Heart left ventricle (tissue), 16 donors: Measurements from ENCODE around the gene SLC2A5. TPM values are rescaled to one million over a fixed set of nuclear protein-coding genes. Genes with fewer than 3 reads are reported as not detected.

Experiments
- ATAC-seq, 4 donors: fragments of 200-7000 bp; cut with Tn5 transposase; one replicate each; pipeline ENCODE4 v1.9.1; 2020 to 2022; ENCODE audit warnings: moderate library complexity in 4 of 4, mild to moderate bottlenecking in 3 of 4, moderate number of reproducible peaks in 1 of 4
- DNase-seq, 5 donors: peaks; one replicate each; pipeline ENCODE4 v3.0.0-alpha.2; 2020
- H3K27ac ChIP-seq, 12 donors: fragments of 200-600 bp; sonication (generic) in 4 of 12; one replicate each; pipeline versions ENCODE4 v1.5.0 to v1.8.0; 2016 to 2022; ENCODE audit warnings: mild to moderate bottlenecking in 2 of 12
- H3K27me3 ChIP-seq, 9 donors: fragments of 200-600 bp; sonication (generic) in 2 of 9; one replicate each; pipeline versions ENCODE4 v1.5.1 to v1.8.0; 2016 to 2022; ENCODE audit warnings: mild to moderate bottlenecking in 3 of 9
- H3K36me3 ChIP-seq, 9 donors: fragments of 200-600 bp; sonication (generic) in 2 of 9; one replicate each; pipeline versions ENCODE4 v1.5.0 to v1.8.0; 2018 to 2022; ENCODE audit warnings: mild to moderate bottlenecking in 2 of 9
- H3K4me1 ChIP-seq, 12 donors: fragments of 200-600 bp; sonication (generic) in 4 of 12; one replicate each; pipeline versions ENCODE4 v1.5.0 to v1.8.0; 2016 to 2022; ENCODE audit warnings: mild to moderate bottlenecking in 3 of 12
- H3K4me3 ChIP-seq, 12 donors: fragments of 200-600 bp; sonication (generic) in 4 of 12; one replicate each; pipeline versions ENCODE4 v1.5.0 to v1.8.0; 2017 to 2022; ENCODE audit warnings: mild to moderate bottlenecking in 9 of 12, moderate library complexity in 4 of 12
- H3K9me3 ChIP-seq, 12 donors: fragments of 200-600 bp; sonication (generic) in 4 of 12; one replicate each; pipeline versions ENCODE4 v1.5.0 to v1.8.0; 2016 to 2022; ENCODE audit warnings: mild to moderate bottlenecking in 1 of 12
- CTCF ChIP-seq, 12 donors: fragments of 200-600 bp; sonication (generic) in 4 of 12; IDR thresholded peaks; one replicate each; pipeline versions ENCODE4 v1.5.0 to v1.8.0; 2018 to 2022; ENCODE audit warnings: antibody characterized with exemption in 12 of 12, mild to moderate bottlenecking in 5 of 12
- POLR2A ChIP-seq, 2 donors: fragments of 450-650 bp; IDR thresholded peaks; one replicate each; pipeline ENCODE4 v1.6.1; 2017; ENCODE audit warnings: antibody characterized with exemption in 2 of 2, mild to moderate bottlenecking in 2 of 2, moderate library complexity in 2 of 2
- WGBS, 4 donors: extraction: QIAGEN DNeasy Blood & Tissue Kit in 2 of 4; methylation state at CpG; one replicate each; pipeline versions ENCODE4 v1.1.5 to v1.1.7; 2013 to 2018; 5-methylcytosine and 5-hydroxymethylcytosine counted together
- intact Hi-C, 10 donors: fragments of 100-400 bp; cut with DNase I; formaldehyde crosslinking; loops; one replicate each; pipeline versions ENCODE4 v1.11.1 to v1.14.2; 2022
- polyA plus RNA-seq, 2 donors: library from polyadenylated mRNA; stranded (reverse); fragments of 200-250 nt; gene quantifications; one replicate each; pipeline ENCODE4 v1.2.3, GENCODE V29; 2013
- total RNA-seq, 9 donors: library from RNA; depleted of rRNA in 2 of 9; stranded (reverse); fragments of >200 nt in 2 of 9; fragmentation: NEBNext Ultra II Directional in 3 of 9; extraction: Animal tissue kit (Norgen Biotek cat#: 25700) in 3 of 9; gene quantifications; one replicate each; pipeline versions ENCODE4 v1.1.0 to v1.2.4, GENCODE V29; 2016 to 2023
- donor health status: ischemic (EF 13 %, LVEDD 7.1; RV severe dilation, severe dysfunction).
- donor health status: healthy with polysubstance abuse.
- donor health status: DM: no; HTN: yes; CAD: no.
- donor health status: DM: no; HTN: no; CAD: no.
- donor health status: ischemic (EF 25% LVEDD 6.9; RV normal size, moderate dysfunction).
- donor health status: ischemic (EF 25% LVEDD 5.7; RV mildly dilated, moderate dysfunction).
- donor health status: healthy.
- donor health status: DM: yes; HTN: yes; CAD: no.
- donor health status: ischemic (EF 35%, LVEDD 5.7; RV mildly dilated, moderate dysfunction).
- donor health status: nonischemic (EF 11% LVEDD 7.7; RV severe dilation, severe dysfunction).
- donor health status: DM: yes; HTN: yes; CAD: no.
- donor health status: PGD.
- donor health status: ischemic (EF 29% LVEDD 5.4; RV normal size, mild dysfunction).
- donor health status: nonischemic (EF 23%, LVEDD 6.1; RV moderate dilation, normal function).

The SLC2A5 gene
- total and polyA plus RNA-seq, 11 donors: 0.86 to 15.8 (median 2.3) TPM

- intact Hi-C loops: no loop called here
- H3K27ac ChIP-seq: peak overlapping the region in 1 of 12 donors; percentile 31
- 83 to 92% (median 89%) methylated on average over 5 of the region's 5 CpGs for WGBS, 4 donors
Measured at GRCh38 chr1:9062846-9063245, 6.6 kb downstream of the SLC2A5 start.

GRCh38 chr1:9062021-9062471, 7.4 kb downstream of the SLC2A5 start:
- Histone ChIP-seq H3K4me3 (no peak overlapping the region), H3K9me3 (no peaks in the 10 kb centered on the region), H3K27ac (peak overlapping the region in 2 of 12 donors; percentile 31 to 46), H3K36me3 (no peaks in the 10 kb centered on the region), H3K27me3 (no peaks in the 10 kb centered on the region), H3K4me1 (peaks cover 0 to 45% (median 21%) of the 10 kb centered on the region in 12 donors)
- no peak for ATAC-seq
- intact Hi-C loops: no loop called here
- DNase-seq: no peak
- 70 to 90% (median 81%) methylated on average over 7 of the region's 7 CpGs for WGBS, 4 donors
- TF ChIP-seq POLR2A (IDR thresholded peaks at IDR 0.05) (no peak), CTCF (IDR thresholded peaks at IDR 0.05) (no peak)

More at GRCh38 chr1:9062846-9063245, 6.6 kb downstream of the SLC2A5 start:
- ATAC-seq: no peak
- H3K4me3 ChIP-seq: no peak overlapping the region
- DNase-seq: no peak
- no peaks in the 10 kb centered on the region for H3K27me3 ChIP-seq
- H3K36me3 ChIP-seq: no peaks in the 10 kb centered on the region
- peaks cover 0 to 53% (median 21%) of the 10 kb centered on the region in 12 donors for H3K4me1 ChIP-seq
- TF ChIP-seq CTCF (IDR thresholded peaks at IDR 0.05) (no peak), POLR2A (IDR thresholded peaks at IDR 0.05) (no peak)
- H3K9me3 ChIP-seq: no peaks in the 10 kb centered on the region

GRCh38 chr1:9061252-9061960, 8.0 kb downstream of the SLC2A5 start:
- Histone ChIP-seq H3K27me3 (no peaks in the 10 kb centered on the region), H3K4me1 (peaks cover 0 to 39% (median 16%) of the 10 kb centered on the region in 12 donors), H3K4me3 (no peak overlapping the region), H3K36me3 (no peaks in the 10 kb centered on the region), H3K9me3 (no peaks in the 10 kb centered on the region), H3K27ac (peak overlapping the region in 2 of 12 donors; percentile 31 to 46)
- peak in 1 of 4 donors; percentile 36 for ATAC-seq
- 65 to 78% (median 74%) methylated on average over 6 of the region's 6 CpGs for WGBS, 4 donors
- peak in 1 of 5 donors; percentile 19 for DNase-seq
- TF ChIP-seq POLR2A (IDR thresholded peaks at IDR 0.05): no peak
- TF ChIP-seq CTCF (IDR thresholded peaks at IDR 0.05): no peak
- intact Hi-C loops: no loop called here

- TF ChIP-seq CTCF (IDR thresholded peaks at IDR 0.05): no peak
- TF ChIP-seq POLR2A (IDR thresholded peaks at IDR 0.05): no peak
- H3K27ac ChIP-seq: no peak overlapping the region
- no peak overlapping the region for H3K4me3 ChIP-seq
- H3K9me3 ChIP-seq: no peaks in the 10 kb centered on the region
- ATAC-seq (no peak), DNase-seq (no peak)
- no peaks in the 10 kb centered on the region for H3K36me3 ChIP-seq
- intact Hi-C loops: no loop called here
- 79 to 93% (median 91%) methylated on average over 4 of the region's 4 CpGs for WGBS, 4 donors
- H3K4me1 ChIP-seq: peaks cover 0 to 26% (median 11%) of the 10 kb centered on the region in 12 donors
- H3K27me3 ChIP-seq: no peaks in the 10 kb centered on the region
Measured at GRCh38 chr1:9059891-9060744, 9.3 kb downstream of the SLC2A5 start.
